AG09309 (cell line): ENCODE data around the gene ADAMTS6.

Source experiments
- DNase-seq: peaks from one replicate; pipeline ENCODE4 v3.0.0-alpha.2; 2010; ENCODE audit warnings: low read depth
- H3K4me3 ChIP-seq: 2 replicates; pipeline ENCODE4 v1.5.1; 2011; ENCODE audit warnings: mild to moderate bottlenecking, low read depth, low read length, moderate library complexity; ENCODE audit not compliant: control insufficient read depth
- TF ChIP-seq, protein P1 (sequence below): IDR thresholded peaks from 2 replicates; pipeline ENCODE4 v1.5.1; 2011; ENCODE audit warnings: mild to moderate bottlenecking, low read depth, low read length, inconsistent platforms; ENCODE audit not compliant: insufficient read depth, control insufficient read depth; ENCODE audit errors: missing control alignments

The ADAMTS6 gene

DNA sequence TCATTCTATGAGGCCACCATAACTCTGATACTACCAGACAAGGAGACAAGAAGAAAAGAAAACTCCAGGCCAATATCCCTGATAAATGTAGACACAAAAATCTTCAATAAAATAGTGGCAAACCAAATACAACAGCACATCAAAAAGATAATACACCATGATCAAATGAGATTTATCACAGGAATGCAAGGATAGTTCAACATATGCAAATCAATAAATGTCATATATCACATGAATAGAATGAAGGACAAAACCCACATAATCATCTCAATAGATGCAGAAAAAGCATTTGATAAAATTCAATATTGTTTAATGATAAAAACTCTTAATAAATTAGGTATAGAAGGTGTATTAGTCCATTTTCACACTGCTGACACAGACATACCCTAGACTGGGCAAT, 139.9 kb downstream of the ADAMTS6 start:
- no peak overlapping the region for H3K4me3 ChIP-seq
- TF ChIP-seq, protein P1, sequence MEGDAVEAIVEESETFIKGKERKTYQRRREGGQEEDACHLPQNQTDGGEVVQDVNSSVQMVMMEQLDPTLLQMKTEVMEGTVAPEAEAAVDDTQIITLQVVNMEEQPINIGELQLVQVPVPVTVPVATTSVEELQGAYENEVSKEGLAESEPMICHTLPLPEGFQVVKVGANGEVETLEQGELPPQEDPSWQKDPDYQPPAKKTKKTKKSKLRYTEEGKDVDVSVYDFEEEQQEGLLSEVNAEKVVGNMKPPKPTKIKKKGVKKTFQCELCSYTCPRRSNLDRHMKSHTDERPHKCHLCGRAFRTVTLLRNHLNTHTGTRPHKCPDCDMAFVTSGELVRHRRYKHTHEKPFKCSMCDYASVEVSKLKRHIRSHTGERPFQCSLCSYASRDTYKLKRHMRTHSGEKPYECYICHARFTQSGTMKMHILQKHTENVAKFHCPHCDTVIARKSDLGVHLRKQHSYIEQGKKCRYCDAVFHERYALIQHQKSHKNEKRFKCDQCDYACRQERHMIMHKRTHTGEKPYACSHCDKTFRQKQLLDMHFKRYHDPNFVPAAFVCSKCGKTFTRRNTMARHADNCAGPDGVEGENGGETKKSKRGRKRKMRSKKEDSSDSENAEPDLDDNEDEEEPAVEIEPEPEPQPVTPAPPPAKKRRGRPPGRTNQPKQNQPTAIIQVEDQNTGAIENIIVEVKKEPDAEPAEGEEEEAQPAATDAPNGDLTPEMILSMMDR = no peak
- DNase-seq = no peak

DNA sequence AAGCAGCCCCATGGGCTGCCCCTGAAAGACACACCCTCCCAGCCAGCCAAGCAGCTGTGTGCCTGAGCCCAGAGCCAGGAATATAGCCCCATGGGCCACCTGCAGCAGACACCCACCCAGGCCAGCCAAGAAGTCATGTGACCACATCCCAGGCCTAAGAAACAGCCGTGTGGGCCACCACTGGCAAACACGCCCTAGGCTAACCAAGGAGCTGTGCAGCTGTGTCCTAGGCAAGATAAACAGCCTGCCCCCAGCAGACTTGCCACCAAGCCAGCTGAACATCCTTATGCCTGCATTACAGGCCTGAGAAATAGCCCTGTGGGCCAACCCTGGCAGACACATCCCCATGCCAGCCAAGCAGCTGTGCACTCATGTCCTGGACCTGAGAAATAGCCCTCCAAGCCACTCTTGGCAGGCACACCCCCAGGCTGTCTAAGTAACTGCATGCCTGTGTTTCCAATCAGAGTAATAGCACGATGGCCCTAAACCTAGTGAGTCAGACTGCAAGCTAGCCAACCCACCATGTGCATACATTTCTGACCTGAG, 143.0 kb downstream of the ADAMTS6 start:
- no peak for DNase-seq
- TF ChIP-seq, protein P1 = no peak
- H3K4me3 ChIP-seq = no peak overlapping the region

DNA sequence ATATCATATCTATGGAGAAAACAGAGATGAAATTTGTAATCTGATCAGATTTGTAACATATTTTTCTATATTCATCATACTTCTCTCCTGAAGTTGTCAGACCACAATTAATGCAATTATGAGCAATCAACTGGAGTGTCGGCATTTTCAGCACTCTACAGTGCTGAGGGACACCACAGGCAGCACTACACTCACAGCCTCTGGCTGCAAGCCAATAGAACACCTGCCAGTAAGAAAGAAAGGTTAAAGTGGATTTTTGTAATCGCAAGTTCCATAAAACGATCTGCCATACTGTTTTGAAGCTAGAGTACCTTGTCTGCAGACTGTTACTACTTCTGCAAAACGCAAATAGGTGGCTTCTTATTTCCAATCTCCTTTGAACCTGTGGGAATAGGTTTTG, 147.6 kb downstream of the ADAMTS6 start:
- DNase-seq = no peak
- TF ChIP-seq, protein P1 = no peak
- H3K4me3 ChIP-seq = no peak overlapping the region

DNA sequence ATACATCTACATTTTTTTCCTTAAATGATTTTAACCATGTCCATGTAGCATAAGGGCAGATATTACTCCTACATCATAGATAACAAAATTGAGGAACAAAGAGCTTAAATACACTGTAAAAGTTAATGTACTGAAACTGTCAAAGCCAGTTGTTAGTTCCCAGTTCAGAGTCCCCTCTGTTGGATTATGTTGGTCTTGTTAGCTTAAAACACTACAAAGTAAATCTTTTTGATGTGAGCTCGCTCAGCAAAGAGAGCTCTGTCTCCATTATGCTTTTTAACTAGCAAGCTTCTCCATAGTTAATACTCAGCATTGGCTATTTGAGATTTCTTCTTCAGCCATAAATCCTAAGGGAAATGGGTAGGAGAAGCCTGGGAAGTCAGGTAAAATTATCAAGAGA, 149.1 kb downstream of the ADAMTS6 start:
- no peak for DNase-seq
- TF ChIP-seq, protein P1 = no peak
- H3K4me3 ChIP-seq = no peak overlapping the region

DNA sequence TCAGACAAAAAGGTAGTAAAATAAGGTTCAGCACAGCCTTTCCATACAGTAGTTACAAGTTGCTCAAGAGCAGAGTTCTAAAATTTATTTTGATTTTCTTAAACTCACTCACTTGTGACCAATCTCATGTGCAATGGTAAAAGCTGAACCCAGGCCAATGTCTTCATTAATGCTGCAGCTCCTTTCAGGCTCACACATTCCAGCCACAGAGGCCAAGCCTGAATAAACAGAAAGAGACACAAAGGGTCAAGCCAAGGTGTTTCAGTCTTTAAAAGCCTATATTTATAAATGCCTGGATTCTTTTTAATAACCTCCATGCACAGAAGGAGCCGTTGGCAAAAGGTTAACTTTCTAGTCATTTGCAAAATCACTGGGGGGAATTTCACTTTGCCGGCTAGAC, 152.5 kb downstream of the ADAMTS6 start:
- no peak overlapping the region for H3K4me3 ChIP-seq
- DNase-seq = no peak
- TF ChIP-seq, protein P1 = no peak

DNA sequence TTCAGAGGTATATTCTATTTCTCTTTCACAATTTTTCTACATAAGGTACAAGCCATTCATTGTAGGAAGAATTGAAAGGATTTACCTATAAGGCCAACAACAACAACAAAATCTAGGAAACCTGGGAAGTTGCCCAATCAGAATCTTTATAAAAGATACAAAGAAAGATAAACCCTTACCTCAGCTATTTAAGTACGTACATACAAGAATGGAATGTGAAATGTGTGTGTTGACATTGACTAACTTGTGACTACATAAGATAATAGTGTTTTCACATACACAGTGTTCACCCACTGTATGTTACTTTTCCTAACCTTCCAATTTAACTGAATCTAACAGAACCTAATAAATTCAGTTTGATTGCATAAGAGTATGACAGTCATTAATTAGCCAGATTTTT, 154.1 kb downstream of the ADAMTS6 start:
- H3K4me3 ChIP-seq = no peak overlapping the region
- TF ChIP-seq, protein P1 = no peak
- no peak for DNase-seq

DNA sequence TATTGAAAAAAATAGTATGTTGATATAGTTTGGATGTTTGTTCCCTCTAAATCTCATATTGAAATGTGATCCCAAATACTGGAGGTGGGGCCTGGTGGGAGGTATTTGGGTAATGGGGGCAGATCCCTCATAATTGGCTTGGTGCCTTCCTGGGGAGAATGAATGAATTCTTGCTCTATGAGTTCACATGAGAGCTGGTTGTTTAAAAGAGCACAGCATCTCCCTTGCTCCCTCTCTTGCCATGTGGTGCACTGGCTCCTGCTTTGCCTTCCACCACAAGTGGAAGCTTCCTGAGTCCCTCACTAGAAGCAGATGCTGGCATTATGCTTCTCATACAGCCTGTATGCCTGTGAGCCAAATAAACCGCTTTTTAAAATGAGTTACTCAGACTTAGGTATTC, 154.8 kb downstream of the ADAMTS6 start:
- no peak for DNase-seq
- H3K4me3 ChIP-seq = no peak overlapping the region
- TF ChIP-seq, protein P1 = no peak
